ENCODE data around the gene TMEM237. TPM values are rescaled to one million over a fixed set of nuclear protein-coding genes. Genes with fewer than 3 reads are reported as not detected.

Gene TMEM237
- total RNA-seq, 1 donor from 2014 or later: 68.8 TPM

DNA sequence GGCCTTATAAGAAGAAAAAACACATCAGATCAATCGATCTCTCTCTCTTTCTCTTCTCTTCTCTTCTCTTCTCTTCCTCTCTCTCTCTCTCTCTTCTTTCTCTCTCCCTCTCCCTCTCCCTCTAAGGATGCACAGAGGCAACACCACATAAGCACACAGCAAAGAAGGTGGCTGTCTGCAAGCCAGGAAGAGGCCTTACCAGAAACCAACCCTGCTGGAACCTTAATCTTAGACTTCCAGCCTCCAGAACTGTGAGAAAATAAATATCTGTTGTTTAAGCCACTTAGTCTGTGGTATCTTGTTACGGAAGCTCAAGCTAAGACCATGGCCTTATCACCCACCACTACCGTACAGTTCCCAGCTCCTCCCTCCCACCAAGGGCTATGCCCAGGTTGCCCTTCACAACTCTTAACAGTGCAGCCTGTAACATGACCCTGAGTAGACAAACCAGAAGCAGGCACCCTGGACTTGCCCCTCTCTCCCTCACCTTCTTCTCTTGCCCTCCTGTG, 25.2 kb upstream of the TMEM237 start:
- Mint-ChIP-seq H3K27ac (ENCODE audit: unreplicated experiment) (no peak overlapping the region), H3K9me3 (ENCODE audit: unreplicated experiment) (peaks cover 2% of the 10 kb centered on the region), H3K4me3 (ENCODE audit: unreplicated experiment) (no peak overlapping the region), H3K4me1 (ENCODE audit: low read depth, unreplicated experiment) (no peaks in the 10 kb centered on the region), H3K36me3 (ENCODE audit: unreplicated experiment) (no peaks in the 10 kb centered on the region), H3K27me3 (ENCODE audit: unreplicated experiment) (peaks cover 2% of the 10 kb centered on the region)
- DNase-seq: no peak
- TF ChIP-seq, protein P1, sequence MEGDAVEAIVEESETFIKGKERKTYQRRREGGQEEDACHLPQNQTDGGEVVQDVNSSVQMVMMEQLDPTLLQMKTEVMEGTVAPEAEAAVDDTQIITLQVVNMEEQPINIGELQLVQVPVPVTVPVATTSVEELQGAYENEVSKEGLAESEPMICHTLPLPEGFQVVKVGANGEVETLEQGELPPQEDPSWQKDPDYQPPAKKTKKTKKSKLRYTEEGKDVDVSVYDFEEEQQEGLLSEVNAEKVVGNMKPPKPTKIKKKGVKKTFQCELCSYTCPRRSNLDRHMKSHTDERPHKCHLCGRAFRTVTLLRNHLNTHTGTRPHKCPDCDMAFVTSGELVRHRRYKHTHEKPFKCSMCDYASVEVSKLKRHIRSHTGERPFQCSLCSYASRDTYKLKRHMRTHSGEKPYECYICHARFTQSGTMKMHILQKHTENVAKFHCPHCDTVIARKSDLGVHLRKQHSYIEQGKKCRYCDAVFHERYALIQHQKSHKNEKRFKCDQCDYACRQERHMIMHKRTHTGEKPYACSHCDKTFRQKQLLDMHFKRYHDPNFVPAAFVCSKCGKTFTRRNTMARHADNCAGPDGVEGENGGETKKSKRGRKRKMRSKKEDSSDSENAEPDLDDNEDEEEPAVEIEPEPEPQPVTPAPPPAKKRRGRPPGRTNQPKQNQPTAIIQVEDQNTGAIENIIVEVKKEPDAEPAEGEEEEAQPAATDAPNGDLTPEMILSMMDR (IDR thresholded peaks at IDR 0.05; ENCODE audit: partially characterized antibody, unreplicated experiment): no peak

DNA sequence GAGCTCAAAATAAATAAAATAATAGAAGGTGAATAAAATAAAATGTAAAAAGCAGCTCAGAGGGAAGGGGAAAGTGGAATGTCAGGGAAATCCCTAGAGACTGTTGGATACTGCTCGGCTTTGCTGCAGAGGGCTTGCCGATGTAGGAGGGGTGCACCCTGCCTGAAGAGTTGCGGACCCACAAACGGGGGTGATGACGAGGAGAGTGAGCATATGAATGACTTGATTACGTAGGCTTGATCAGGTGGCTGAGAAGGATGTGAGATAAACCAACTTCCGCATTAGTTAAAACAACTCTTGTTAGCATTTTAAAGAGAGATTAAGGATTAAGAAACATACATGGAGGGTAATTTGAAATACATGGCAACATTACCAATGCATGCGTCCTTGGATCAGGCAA, 21.0 kb upstream of the TMEM237 start:
- TF ChIP-seq, protein P1 (IDR thresholded peaks at IDR 0.05; ENCODE audit: partially characterized antibody, unreplicated experiment): no peak
- H3K4me1 Mint-ChIP-seq (ENCODE audit: low read depth, unreplicated experiment): no peaks in the 10 kb centered on the region
- no peaks in the 10 kb centered on the region for H3K36me3 Mint-ChIP-seq (ENCODE audit: unreplicated experiment)
- no peak for DNase-seq
- peaks cover 2% of the 10 kb centered on the region for H3K27me3 Mint-ChIP-seq (ENCODE audit: unreplicated experiment)
- no peak overlapping the region for H3K4me3 Mint-ChIP-seq (ENCODE audit: unreplicated experiment)
- no peak overlapping the region for H3K27ac Mint-ChIP-seq (ENCODE audit: unreplicated experiment)
- H3K9me3 Mint-ChIP-seq (ENCODE audit: unreplicated experiment): peaks cover 2% of the 10 kb centered on the region

DNA sequence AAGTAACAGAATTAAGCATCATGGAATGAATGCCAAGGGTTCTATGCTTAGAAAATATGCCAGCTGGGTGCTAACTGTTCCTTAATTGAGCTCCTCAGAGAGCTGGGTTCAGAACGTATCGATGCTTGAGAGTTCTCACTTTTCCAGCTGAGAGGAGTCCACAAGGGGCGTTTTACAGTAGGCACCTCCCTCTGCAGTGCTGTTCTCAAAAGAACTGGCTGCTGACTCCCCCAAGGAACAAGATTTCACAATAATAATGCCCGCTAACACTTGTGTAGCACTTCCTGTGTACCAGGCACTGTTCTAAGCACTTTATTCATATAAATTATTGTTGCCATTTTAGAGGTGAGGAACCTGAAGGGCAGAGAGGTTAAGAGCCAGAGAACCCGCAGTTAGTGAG, 18.1 kb upstream of the TMEM237 start:
- TF ChIP-seq, protein P1 (IDR thresholded peaks at IDR 0.05; ENCODE audit: partially characterized antibody, unreplicated experiment): no peak
- H3K4me1 Mint-ChIP-seq (ENCODE audit: low read depth, unreplicated experiment): no peaks in the 10 kb centered on the region
- peaks cover 2% of the 10 kb centered on the region for H3K9me3 Mint-ChIP-seq (ENCODE audit: unreplicated experiment)
- no peaks in the 10 kb centered on the region for H3K27me3 Mint-ChIP-seq (ENCODE audit: unreplicated experiment)
- H3K27ac Mint-ChIP-seq (ENCODE audit: unreplicated experiment): no peak overlapping the region
- no peak overlapping the region for H3K4me3 Mint-ChIP-seq (ENCODE audit: unreplicated experiment)
- no peaks in the 10 kb centered on the region for H3K36me3 Mint-ChIP-seq (ENCODE audit: unreplicated experiment)
- DNase-seq: no peak

DNA sequence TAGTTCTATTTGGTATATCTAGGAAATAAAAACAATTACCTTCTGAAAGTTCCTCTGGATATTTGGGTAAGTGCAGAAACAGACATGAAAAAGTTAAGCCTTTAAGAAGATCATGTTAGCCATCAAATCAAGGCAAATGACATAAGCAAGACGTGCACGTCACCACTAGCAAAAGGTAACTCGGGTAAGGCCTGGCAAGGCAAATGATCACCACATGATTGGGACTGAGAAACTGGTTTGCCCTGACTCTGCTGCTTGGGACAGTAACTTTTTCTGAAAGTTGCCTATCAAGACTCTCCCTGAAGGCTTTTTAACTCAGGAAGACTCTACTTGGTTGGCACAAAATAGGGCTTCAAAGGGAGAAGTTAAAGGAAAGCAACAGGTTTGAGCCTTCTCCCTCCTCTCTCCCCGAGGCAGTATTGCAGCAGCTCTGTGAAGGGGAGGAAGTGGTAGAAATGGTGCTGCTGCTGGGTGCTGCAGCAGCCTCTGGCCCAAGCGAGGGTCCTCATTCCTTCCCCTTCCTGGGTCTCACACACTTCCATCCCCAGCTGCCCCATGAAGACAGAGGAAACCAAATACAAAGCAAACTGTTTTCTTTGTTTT, 17.1 kb upstream of the TMEM237 start:
- no peak overlapping the region for H3K4me3 Mint-ChIP-seq (ENCODE audit: unreplicated experiment)
- no peaks in the 10 kb centered on the region for H3K27me3 Mint-ChIP-seq (ENCODE audit: unreplicated experiment)
- no peaks in the 10 kb centered on the region for H3K4me1 Mint-ChIP-seq (ENCODE audit: low read depth, unreplicated experiment)
- DNase-seq: no peak
- no peak overlapping the region for H3K27ac Mint-ChIP-seq (ENCODE audit: unreplicated experiment)
- TF ChIP-seq, protein P1 (IDR thresholded peaks at IDR 0.05; ENCODE audit: partially characterized antibody, unreplicated experiment): no peak
- no peaks in the 10 kb centered on the region for H3K36me3 Mint-ChIP-seq (ENCODE audit: unreplicated experiment)
- peaks cover 2% of the 10 kb centered on the region for H3K9me3 Mint-ChIP-seq (ENCODE audit: unreplicated experiment)

DNA sequence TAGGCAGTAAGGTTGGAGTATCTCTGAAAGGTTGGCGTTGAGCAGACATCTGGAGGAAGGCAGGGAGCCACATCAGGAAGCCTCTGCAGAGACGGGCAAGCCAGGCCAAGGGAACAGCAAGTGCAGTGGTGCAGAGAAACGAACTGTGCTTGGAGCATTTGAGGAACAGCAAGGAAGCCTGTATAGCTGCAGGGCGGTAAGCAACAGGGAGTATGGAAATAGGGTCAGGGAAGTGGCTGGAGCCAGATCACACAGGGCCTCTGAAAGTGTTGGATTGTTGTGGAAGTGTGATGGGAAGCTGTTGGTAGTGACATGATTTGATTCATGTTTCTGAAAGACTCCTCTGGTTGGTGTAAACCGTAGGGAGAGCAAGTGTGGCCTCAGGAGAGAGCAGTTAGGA, 13.4 kb upstream of the TMEM237 start:
- no peak for DNase-seq
- H3K36me3 Mint-ChIP-seq (ENCODE audit: unreplicated experiment): no peaks in the 10 kb centered on the region

More for the DNA sequence above, 13.4 kb upstream of the TMEM237 start:
- Mint-ChIP-seq H3K27me3 (ENCODE audit: unreplicated experiment) (no peaks in the 10 kb centered on the region), H3K4me1 (ENCODE audit: low read depth, unreplicated experiment) (no peaks in the 10 kb centered on the region), H3K27ac (ENCODE audit: unreplicated experiment) (no peak overlapping the region), H3K9me3 (ENCODE audit: unreplicated experiment) (no peaks in the 10 kb centered on the region), H3K4me3 (ENCODE audit: unreplicated experiment) (no peak overlapping the region)
- TF ChIP-seq, protein P1 (IDR thresholded peaks at IDR 0.05; ENCODE audit: partially characterized antibody, unreplicated experiment): no peak

All from glutamatergic neuron (in vitro differentiated cells).